Endometrial microvascular endothelial cells (primary cell): ENCODE data around the gene PDHA2. TPM values are rescaled to one million over a fixed set of nuclear protein-coding genes. Genes with fewer than 3 reads are reported as not detected.
"Not testable (repeated sequence)": the region's sequence is repeated elsewhere in the genome, so short reads cannot be mapped to it uniquely, and the experiment has no call there.

Source experiments
- in situ Hi-C: cut with HindIII; loops from 2 replicates; pipeline ENCODE4 v1.10.0; 2017; ENCODE audit warnings: low sequenced_read_pairs, low pct_unique_long_range_greater_than_20kb; ENCODE audit errors: inconsistent ontology term
- total RNA-seq: library from RNA; depleted of rRNA; stranded (reverse); fragments of >200 nt; gene quantifications from one replicate; pipeline ENCODE4 v1.2.3, GENCODE V29; 2015; ENCODE audit errors: inconsistent ontology term

PDHA2 gene
- total RNA-seq, result not detected

DNA sequence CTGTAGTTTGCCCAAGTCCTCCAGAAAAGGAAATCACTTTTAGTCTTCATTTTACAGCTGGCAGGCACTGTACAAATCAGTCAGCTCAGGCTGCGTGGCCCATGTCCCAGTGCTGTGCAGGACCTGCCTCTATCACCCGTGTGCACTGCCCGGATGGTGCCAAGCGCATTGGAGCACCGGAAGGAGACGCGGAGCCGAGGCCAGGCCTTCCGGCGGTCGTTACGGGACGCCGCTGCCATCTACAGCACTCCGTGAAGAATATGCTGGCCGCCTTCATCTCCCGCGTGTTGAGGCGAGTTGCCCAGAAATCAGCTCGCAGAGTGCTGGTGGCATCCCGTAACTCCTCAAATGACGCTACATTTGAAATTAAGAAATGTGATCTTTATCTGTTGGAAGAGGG lies at the start of gene PDHA2:
PDHA2 (plus strand) TSS at position 203 of the 400 bp plus-strand sequence; CDS start at position 261, 58 bp downstream.
- in situ Hi-C loops, result no loop called here

DNA sequence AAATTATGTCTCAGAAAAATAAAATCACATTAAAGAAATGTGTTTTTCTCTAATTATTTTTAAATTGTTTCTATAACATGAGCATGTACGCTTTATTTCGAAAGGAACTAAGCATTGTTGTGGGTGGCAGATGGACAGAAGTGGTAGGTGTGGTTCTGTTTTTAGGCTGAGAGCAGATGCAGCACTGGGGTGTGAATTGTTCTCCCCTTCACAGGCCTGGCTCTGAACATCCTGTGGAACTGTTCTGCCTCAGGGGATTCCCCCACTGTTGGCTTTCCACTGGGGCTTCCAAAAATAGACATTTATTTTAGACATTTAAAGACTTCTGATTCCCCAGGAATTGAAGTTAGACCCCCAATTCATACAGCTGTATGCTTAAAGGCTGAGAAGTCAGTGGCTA lies 41.9 kb upstream of the PDHA2 start:
- in situ Hi-C loops, result no loop called here

DNA sequence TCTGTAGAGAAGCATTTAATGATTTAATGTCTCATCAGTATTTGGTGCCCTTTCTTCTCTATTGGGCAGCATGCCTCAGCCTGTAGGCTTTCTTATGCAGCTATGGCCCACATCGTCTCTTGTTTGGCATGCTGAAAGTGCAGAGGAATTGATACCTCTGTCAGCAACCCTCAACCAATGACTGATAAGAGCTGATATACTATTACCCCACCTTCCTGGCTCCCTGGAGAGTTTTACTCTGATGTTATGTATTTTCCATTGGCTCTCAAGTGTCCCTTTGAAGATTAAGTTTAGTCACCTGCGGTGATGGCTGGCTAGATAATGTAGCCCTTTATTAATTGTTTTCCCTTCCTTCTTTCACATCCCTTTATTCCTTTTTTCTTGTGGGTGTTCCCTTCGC lies 41.2 kb upstream of the PDHA2 start:
- in situ Hi-C loops, result no loop called here

DNA sequence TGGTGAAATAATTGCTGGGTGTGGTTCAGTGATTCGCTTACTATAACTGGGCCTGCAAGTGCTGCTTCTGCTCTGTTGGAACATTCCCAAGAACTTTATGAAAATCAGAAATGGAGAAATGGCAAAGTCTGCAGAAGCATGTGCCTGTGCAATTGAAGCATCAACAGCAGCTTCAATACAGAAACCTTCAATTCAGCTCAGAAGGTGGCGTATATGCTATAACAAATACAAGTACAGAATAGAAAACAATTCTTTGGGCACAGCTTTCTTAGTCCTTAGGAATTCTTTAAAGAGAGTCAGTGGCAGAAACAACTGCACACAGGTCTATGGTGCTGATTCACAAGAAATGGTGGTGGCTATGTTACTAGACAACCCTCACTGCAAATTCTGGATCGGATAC lies 18.0 kb upstream of the PDHA2 start:
- in situ Hi-C loops, result no loop called here

DNA sequence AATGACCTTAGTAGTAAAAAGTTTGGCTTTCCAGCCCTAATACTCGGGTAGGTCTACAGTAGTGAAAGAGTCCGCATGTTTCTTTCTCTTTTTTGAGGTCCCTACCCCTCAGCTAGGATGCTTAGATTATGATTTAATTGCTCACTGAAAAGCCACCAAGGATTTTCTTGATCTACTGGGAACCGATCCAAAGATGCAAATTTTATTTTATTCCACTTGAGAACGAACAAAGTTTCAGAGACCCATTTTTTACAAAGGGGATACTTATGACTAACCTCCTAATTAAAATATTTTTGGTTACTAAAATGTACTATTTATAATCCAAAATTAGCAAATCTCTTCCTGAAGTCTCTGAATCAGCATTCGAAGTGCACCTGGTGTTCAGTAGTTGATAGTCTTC lies 14.3 kb upstream of the PDHA2 start:
- in situ Hi-C loops, result no loop called here

DNA sequence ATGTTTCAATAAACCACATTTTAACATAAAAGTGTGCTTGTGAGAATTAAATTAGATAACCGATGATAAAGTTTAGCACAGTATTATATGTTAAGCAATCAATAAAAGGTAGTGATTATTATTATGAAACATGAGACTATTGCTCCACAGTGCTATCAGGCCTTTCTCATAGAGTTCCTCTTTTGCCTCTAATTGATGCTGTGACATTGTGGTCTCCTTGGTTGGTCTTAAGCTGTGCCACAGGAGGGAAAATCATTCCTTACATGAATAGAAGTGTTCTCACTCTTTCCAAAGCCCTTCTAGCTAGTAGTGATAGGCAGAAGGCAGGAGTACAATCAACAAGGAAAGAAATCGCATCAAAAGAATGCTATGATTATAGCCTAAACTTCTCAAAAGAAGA lies 9.2 kb upstream of the PDHA2 start:
- in situ Hi-C loops, result no loop called here

DNA sequence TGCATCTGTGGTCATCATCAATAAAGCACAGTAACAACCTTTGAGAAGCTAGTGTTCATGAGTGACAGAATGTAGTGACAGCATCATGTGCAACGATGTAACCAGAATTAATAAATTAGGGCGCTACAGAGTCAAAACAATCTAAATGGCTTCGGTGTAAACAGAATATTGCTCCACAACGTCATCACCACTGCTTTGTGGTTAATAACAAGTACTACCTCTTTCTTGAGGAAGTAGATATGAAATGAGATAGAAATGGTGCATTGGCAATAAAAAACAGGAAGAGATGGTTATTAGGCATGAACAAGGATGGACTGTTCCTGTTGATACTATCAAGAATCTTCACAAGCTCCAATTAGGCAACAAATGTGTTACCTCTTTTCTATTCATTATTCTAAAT lies 8.7 kb upstream of the PDHA2 start:
- in situ Hi-C loops, result no loop called here

DNA sequence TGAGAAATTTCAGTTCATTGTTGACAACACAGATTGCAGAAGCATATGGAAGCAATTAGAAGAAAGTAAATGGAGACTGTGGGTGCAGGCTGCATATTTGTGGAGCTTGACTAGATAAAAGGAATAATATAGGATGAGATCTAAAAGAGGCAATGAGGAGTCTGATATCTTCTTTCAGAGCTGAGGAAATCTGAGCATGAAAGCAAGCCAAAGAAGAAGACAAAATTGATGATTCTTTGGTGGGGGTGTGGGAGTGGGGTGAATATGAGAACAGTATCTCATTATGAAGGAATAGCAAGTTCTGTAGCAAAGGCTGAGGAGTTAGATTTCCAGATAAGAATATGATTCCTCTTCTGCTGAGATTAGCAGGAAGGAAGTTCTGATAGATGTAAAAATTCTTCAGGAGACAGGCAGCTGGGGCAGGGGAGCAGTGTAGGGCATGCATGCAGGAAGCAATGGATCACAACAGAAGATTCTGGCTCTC lies 6.1 kb upstream of the PDHA2 start:
- in situ Hi-C loops, result no loop called here

DNA sequence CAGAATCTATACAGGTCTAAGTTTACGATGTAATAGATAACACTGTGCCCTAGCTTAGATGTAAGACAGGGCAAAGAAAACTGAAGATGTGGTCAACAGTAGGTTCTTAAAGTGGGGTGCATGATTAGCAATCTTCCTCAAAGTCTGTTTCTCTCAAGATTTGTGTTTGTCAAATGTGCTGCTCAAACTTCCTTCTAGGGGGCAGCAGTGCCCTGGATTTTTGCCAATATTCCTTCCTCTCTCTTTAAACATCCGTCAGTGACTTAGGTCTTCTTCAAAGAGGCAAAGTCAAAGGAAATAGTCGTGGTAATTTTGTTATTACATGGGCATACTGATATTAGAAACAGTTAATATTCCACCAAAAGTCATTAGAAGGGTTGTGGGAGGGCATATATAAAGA lies 4.2 kb upstream of the PDHA2 start:
- in situ Hi-C loops, result no loop called here

DNA sequence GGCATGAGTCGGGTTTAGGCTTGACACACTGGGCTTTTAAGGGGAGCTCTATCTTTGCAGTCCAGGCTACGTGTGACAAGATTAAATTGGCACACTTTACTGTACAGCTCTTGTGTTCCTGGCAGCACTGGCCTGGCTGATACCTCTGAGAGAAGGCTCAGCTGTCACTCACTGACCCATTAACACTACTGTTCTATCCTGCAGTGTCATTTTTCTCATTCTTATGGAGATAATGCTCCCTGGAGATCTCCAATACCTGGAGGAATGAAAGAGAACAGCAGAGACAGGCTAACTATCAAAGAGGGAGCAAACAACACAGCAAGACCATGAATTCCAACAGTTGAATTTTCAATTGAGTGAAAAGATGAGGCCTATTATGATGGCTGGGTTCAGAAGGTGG lies 1.7 kb upstream of the PDHA2 start:
- in situ Hi-C loops, result no loop called here

DNA sequence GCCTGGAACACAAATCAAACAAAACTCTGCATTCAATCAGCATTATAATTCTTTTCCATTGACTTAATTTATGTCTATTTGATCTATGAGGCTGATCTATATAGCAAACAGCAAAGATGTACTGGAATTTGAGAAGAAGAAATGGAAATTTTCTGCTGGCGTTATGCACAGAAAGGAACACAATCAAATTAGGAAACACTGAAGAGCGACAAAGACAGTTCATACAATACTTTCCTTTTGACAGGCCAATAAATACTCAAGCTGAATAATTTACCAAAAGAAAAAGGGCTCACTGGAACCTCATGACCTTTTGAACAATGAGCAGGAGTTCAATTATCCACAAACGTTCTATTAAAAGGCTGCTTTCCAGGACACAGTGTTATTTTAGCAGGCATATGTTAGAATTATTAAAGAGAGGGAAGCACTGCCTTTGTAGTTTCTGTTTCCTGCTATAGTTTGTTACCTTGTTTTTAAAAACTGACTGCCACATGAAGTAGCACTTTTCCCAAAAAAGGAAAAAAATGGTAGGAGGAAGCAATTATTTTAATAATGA lies 8.1 kb downstream of the PDHA2 start:
- in situ Hi-C loops, result no loop called here

DNA sequence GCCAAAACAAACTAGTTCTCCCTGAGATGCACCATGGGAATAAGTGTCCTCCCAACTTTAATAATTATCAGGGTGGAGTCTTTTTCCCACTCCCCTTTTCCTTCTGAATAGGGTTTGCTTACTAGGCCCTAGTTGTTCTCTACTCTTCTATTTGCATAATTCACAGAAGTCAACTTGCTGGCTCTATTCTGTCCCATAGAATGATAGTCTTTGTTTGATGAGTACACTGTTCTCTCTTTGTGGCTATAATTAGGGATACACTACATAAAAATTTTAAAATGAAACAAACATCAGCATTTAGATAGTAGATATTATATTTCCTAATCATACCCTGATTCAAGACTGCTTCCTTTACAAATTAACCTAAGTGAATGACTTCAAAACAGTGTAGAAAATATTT lies 10.3 kb downstream of the PDHA2 start:
- in situ Hi-C loops, result no loop called here

DNA sequence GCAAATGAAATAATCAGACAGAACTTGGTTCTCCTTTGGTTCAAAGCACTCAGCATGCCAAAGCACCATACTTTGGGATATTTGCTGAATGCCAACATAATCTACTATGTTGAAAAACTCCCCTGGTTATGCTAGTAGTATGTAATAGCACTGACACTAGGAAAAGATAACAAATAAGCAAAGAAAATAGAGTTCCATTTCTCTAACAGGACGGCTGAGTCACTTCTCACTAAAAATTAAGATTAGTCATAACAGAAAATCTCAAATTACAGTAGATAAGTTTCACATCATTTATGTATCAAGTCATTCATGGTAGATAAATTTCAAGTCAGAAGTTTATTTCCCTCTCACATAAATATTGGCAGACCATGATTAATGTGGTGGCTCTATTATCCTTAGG lies 17.9 kb downstream of the PDHA2 start:
- in situ Hi-C loops, result no loop called here

DNA sequence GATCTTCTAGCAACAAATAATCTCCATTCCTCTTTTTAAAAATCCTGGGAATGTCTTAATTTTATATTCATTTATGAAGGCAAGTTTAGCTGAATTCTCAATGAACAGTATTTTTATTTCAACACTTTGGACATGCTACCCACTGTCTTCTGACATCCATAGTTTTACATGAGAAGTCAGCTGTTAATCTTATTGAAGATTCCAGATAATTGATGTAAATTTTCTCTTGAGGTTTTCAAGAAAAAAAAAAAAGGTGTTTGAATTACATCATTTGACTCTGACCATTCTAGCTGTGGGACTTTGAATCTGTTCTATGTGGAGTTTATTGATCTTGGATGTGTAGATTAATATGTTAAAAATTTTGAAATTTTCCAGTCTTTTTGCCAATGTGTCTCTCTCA lies 28.0 kb downstream of the PDHA2 start:
- in situ Hi-C loops, result no loop called here

DNA sequence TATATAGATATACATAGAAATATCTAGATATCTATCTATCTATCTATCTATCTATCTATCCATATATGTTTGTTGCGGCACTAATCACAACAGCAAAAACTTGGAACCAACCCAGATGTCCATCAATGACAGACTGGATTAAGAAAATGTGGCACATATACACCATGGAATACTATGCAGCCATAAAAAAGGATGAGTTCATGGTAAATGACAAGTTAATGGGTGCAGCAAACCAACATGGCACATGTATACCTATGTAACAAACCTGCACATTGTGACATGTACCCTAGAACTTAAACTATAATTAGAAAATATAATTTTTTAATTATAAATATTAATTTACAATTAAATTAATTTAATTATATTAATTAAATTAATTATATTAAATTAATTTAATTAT lies 29.5 kb downstream of the PDHA2 start:
- in situ Hi-C loops, result not testable (repeated sequence)

DNA sequence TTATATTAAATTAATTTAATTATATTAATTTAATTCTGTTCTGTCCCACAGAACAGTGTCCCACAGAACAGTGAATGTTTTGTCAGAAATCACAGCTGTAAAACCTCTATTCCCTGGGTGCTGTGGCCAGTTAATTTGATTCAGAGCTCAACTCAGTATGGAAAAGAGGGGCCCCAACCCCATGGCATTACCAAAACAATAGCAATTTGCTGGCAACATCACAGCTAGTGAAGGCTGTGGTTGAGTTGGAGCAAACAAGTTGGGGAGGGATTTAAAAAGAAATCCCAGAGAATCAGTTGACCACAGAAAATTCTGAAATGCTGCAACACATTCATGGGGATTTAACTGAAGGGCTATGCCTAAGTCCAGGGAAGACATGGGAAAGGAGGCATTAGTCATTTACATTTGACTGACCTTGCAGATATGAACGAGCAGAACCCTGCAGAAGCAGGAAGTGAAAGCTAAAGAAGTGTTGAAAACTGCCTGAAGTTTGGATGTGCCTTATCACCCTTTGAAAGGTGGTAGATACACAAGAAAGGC lies 30.1 kb downstream of the PDHA2 start:
- in situ Hi-C loops, result no loop called here

DNA sequence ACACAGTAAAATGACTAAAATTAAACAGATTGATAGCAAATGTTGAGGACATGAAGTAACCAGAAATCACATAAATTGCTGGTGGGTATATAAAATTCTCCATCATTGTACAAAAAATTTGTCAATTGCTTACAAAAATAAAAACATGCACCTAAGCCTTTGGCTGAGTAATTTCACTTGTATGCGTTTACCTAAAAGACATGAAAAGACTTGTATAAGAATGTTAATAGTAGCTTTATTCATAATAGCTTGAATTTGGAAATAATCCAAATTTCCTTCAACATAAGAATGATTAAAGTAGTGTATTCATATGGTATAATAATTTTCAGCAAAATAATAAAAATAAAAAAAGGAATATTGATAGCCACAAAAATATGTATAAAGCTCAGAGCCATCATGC lies 37.7 kb downstream of the PDHA2 start:
- in situ Hi-C loops, result no loop called here

DNA sequence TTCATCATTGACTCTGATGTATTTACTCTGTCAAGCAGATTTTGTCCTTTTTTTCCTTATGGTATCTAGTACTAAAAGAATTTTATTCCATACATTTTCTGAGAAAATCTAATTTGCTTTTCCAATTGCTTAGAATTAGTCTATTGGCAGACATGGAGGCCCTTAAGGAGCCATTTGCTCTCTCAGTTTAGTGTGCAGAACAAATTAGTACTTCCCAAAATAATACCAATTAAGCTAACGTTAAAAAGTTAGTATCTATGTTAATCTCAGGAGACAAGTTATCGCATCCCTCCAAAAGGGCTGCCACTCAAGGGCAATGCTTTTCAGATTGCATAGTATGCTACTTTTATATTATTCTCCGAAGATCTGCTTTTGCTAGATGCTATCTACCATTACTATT lies 47.7 kb downstream of the PDHA2 start:
- in situ Hi-C loops, result no loop called here

DNA sequence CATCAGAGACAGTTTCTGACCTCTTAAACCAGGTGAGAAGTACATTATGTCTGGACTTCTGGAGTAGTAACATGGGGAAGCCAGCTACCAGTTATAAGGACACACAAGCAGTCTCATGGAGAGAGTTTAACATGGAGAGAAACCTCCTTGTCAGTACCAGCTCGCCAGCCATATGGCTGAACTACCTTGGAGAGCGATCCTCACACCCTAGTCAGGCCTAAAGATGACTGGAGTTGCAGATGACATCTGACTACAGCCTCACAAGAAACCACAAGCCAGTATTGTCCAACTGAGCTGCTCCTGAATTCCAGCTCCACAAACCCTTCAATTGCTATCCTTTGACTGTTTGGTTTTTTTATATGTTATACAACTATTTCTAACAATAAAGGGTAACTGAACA lies 49.8 kb downstream of the PDHA2 start:
- in situ Hi-C loops, result no loop called here
